ENCODE data around the gene LEUTX.

DNA sequence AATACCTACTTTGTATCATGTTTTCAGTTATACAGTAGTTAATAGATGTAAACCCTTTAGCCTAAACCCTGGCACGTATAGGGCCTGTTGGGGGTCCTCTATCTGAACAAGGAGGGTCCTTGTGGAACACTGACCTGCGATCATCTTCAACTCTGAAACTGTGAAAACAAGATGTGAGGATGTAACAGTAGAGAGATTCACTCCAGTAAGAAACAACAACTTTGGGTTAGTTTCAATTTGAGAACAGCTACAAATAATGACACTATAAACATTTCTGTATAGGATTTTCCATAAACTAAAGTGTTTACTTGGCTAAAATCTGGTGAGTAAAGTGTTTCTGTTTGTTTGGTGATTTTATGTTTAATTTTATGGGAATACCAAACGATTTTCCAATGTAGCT, 43.0 kb upstream of the LEUTX start:
- TF ChIP-seq, protein P1, sequence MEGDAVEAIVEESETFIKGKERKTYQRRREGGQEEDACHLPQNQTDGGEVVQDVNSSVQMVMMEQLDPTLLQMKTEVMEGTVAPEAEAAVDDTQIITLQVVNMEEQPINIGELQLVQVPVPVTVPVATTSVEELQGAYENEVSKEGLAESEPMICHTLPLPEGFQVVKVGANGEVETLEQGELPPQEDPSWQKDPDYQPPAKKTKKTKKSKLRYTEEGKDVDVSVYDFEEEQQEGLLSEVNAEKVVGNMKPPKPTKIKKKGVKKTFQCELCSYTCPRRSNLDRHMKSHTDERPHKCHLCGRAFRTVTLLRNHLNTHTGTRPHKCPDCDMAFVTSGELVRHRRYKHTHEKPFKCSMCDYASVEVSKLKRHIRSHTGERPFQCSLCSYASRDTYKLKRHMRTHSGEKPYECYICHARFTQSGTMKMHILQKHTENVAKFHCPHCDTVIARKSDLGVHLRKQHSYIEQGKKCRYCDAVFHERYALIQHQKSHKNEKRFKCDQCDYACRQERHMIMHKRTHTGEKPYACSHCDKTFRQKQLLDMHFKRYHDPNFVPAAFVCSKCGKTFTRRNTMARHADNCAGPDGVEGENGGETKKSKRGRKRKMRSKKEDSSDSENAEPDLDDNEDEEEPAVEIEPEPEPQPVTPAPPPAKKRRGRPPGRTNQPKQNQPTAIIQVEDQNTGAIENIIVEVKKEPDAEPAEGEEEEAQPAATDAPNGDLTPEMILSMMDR (IDR thresholded peaks at IDR 0.05): no peak
- TF ChIP-seq EZH2 (IDR thresholded peaks at IDR 0.05; ENCODE audit: borderline replicate concordance, insufficient read depth, low read depth, low read length, poor library complexity, severe bottlenecking): no peak

Data from B cell (primary cell).